GM20000 (cell line): ENCODE results near the gene SUPT3H.

Experiments
- DNase-seq: peaks from one replicate; pipeline ENCODE4 v3.0.0; 2012; ENCODE audit warnings: low spot score
- CTCF ChIP-seq: IDR thresholded peaks from 2 replicates; pipeline ENCODE4 v1.5.1; 2012; ENCODE audit warnings: mild to moderate bottlenecking, control low read depth; ENCODE audit errors: extremely low read depth, missing control alignments

The SUPT3H gene

GRCh38 chr6:44855562-44856411 is 521.9 kb downstream of the SUPT3H start:
- DNase-seq = no peak
- no peak for TF ChIP-seq CTCF

- no peak for DNase-seq
- no peak for TF ChIP-seq CTCF
Measured at GRCh38 chr6:44854712-44855443, 522.9 kb downstream of the SUPT3H start.

- no peak for DNase-seq
- TF ChIP-seq CTCF = no peak
Measured at GRCh38 chr6:44851176-44851575, 526.6 kb downstream of the SUPT3H start.

GRCh38 chr6:44850312-44850711 is 527.4 kb downstream of the SUPT3H start:
- no peak for DNase-seq
- TF ChIP-seq CTCF = no peak

GRCh38 chr6:44849806-44850205 is 527.9 kb downstream of the SUPT3H start:
- TF ChIP-seq CTCF = no peak
- no peak for DNase-seq

GRCh38 chr6:44843734-44844133 is 534.0 kb downstream of the SUPT3H start:
- TF ChIP-seq CTCF = no peak
- no peak for DNase-seq

- DNase-seq = no peak
- TF ChIP-seq CTCF = no peak
Measured at GRCh38 chr6:44842616-44843015, 535.1 kb downstream of the SUPT3H start.
